Measurements from ENCODE around the gene TRIM2.
"Not testable (repeated sequence)": the region's sequence is repeated elsewhere in the genome, so short reads cannot be mapped to it uniquely, and the experiment has no call there.

The TRIM2 gene

GRCh38 chr4:153204247-153204671 lies at the start of gene TRIM2:
TRIM2 (plus strand) TSS chr4:153204443; CDS start chr4:153204531, 88 bp downstream.
- DNase-seq = no peak

GRCh38 chr4:153155686-153156085 lies 48.6 kb upstream of the TRIM2 start:
- no peak for DNase-seq

- DNase-seq = peak; percentile 86 to 92
Measured at GRCh38 chr4:153156263-153156662, 48.0 kb upstream of the TRIM2 start.

GRCh38 chr4:153156721-153157120 lies 47.5 kb upstream of the TRIM2 start:
- DNase-seq = no peak

GRCh38 chr4:153159016-153159415 lies 45.2 kb upstream of the TRIM2 start:
- peak; percentile 20 to 39 for DNase-seq

- DNase-seq = no peak
Measured at GRCh38 chr4:153159728-153160221, 44.5 kb upstream of the TRIM2 start.

- no peak for DNase-seq
Measured at GRCh38 chr4:153160821-153161220, 43.4 kb upstream of the TRIM2 start.

GRCh38 chr4:153161226-153161963 lies 42.8 kb upstream of the TRIM2 start:
- DNase-seq = no peak

GRCh38 chr4:153165236-153165635 lies 39.0 kb upstream of the TRIM2 start:
- not testable (repeated sequence) for DNase-seq

GRCh38 chr4:153166716-153167501 lies 37.3 kb upstream of the TRIM2 start:
- DNase-seq = no peak

GRCh38 chr4:153169776-153170175 lies 34.5 kb upstream of the TRIM2 start:
- no peak for DNase-seq

GRCh38 chr4:153170407-153170806 lies 33.8 kb upstream of the TRIM2 start:
- DNase-seq = no peak

- DNase-seq = no peak
Measured at GRCh38 chr4:153174821-153175567, 29.2 kb upstream of the TRIM2 start.

- DNase-seq = no peak
Measured at GRCh38 chr4:153176938-153177337, 27.3 kb upstream of the TRIM2 start.

GRCh38 chr4:153177841-153178240 lies 26.4 kb upstream of the TRIM2 start:
- DNase-seq = no peak

GRCh38 chr4:153179100-153179499 lies 25.1 kb upstream of the TRIM2 start:
- no peak for DNase-seq

GRCh38 chr4:153181293-153181692 lies 22.9 kb upstream of the TRIM2 start:
- no peak for DNase-seq

- no peak for DNase-seq
Measured at GRCh38 chr4:153181700-153182099, 22.5 kb upstream of the TRIM2 start.

GRCh38 chr4:153183146-153183545 lies 21.1 kb upstream of the TRIM2 start:
- DNase-seq = no peak

GRCh38 chr4:153185331-153185852 lies 18.9 kb upstream of the TRIM2 start:
- no peak for DNase-seq

GRCh38 chr4:153186046-153186728 lies 18.1 kb upstream of the TRIM2 start:
- DNase-seq = no peak

Measured in Kasumi-1 (cell line).